Measurements from ENCODE around the gene PPP2R3B. TPM values are rescaled to one million over a fixed set of nuclear protein-coding genes. Genes with fewer than 3 reads are reported as not detected.

PPP2R3B gene
- total RNA-seq, 2 donors from 2014 or later, result 20.6 to 73.2 TPM

GRCh38 chrX:404656-405055 is 17.9 kb upstream of the PPP2R3B start:
- Histone ChIP-seq H3K27me3 (replicated peaks; ENCODE audit: insufficient read depth) (no peaks in the 10 kb centered on the region), H3K36me3 (no peaks in the 10 kb centered on the region), H3K9me3 (no peaks in the 10 kb centered on the region), H3K4me3 (no peak overlapping the region), H3K4me1 (replicated peaks) (no peaks in the 10 kb centered on the region), H3K27ac (no peak overlapping the region)
- WGBS, result 37% methylated on average over 10 of the region's 10 CpGs
- TF ChIP-seq POLR2A (IDR thresholded peaks at IDR 0.05) (no peak), CTCF (IDR thresholded peaks at IDR 0.05) (no peak), POLR2AphosphoS5 (IDR thresholded peaks at IDR 0.05) (no peak)
- DNase-seq (ENCODE audit: low spot score), result no peak
- intact Hi-C loops (cut with DNase I), result no loop called here

DNA sequence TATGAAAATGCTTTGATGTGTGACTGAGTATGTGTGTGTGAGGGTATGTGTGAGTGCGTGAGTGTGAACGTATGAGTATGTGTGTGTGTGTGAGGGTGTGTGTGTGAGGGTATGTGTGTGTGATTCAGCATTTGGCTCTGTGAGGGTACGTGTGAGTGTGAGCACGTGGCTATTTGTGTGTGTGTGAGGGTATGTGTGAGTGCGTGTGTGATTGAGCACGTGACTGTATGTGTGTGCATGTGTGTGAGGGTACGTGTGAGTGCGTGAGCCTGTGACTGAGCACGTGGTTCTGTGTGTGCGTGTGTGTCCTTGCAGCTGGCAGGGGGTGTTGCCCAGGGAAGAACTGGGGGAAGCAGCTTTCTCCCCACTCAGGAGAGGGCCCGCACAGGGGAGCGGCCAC is 16.1 kb upstream of the PPP2R3B start:
- H3K27me3 ChIP-seq (replicated peaks; ENCODE audit: insufficient read depth), result no peaks in the 10 kb centered on the region
- 91% methylated on average over 12 of the region's 12 CpGs for WGBS
- intact Hi-C loops (cut with DNase I), result no loop called here
- no peaks in the 10 kb centered on the region for H3K9me3 ChIP-seq
- H3K4me1 ChIP-seq (replicated peaks), result no peaks in the 10 kb centered on the region
- DNase-seq (ENCODE audit: low spot score), result no peak
- H3K4me3 ChIP-seq, result no peak overlapping the region
- TF ChIP-seq CTCF (IDR thresholded peaks at IDR 0.05), result no peak
- TF ChIP-seq POLR2A (IDR thresholded peaks at IDR 0.05), result no peak
- no peak for TF ChIP-seq POLR2AphosphoS5 (IDR thresholded peaks at IDR 0.05)
- H3K27ac ChIP-seq, result no peak overlapping the region
- no peaks in the 10 kb centered on the region for H3K36me3 ChIP-seq

GRCh38 chrX:400258-400657 is 13.6 kb upstream of the PPP2R3B start:
- Histone ChIP-seq H3K9me3 (no peaks in the 10 kb centered on the region), H3K36me3 (no peaks in the 10 kb centered on the region), H3K27ac (no peak overlapping the region), H3K27me3 (replicated peaks; ENCODE audit: insufficient read depth) (no peaks in the 10 kb centered on the region), H3K4me1 (replicated peaks) (no peaks in the 10 kb centered on the region), H3K4me3 (no peak overlapping the region)
- intact Hi-C loops (cut with DNase I), result no loop called here
- DNase-seq (ENCODE audit: low spot score), result no peak
- 79% methylated on average over 15 of the region's 15 CpGs for WGBS
- no peak for TF ChIP-seq CTCF (IDR thresholded peaks at IDR 0.05)
- no peak for TF ChIP-seq POLR2A (IDR thresholded peaks at IDR 0.05)
- no peak for TF ChIP-seq POLR2AphosphoS5 (IDR thresholded peaks at IDR 0.05)

DNA sequence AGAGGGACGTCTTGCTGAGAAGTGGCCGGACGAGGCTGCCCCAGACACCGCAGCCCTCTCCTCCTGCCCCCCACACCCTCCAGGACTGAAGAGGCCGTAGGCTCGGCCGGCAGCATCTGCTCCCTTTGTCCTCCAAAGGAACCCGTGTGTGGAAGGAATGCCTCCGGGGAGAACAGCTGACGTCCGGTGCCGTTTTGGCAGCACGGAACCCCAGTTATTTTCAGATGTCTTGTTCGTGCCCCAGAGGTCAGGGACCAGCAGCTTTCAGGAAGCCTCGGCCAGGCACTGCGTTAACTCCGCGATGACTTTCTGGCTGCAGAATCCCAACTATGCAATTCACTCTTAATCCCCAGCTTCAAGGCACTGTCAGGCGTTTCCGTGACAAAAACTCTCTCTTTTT is 10.9 kb upstream of the PPP2R3B start:
- H3K9me3 ChIP-seq, result no peaks in the 10 kb centered on the region
- H3K4me3 ChIP-seq, result no peak overlapping the region
- no peaks in the 10 kb centered on the region for H3K36me3 ChIP-seq
- no peaks in the 10 kb centered on the region for H3K4me1 ChIP-seq (replicated peaks)
- TF ChIP-seq CTCF (IDR thresholded peaks at IDR 0.05) (no peak), POLR2AphosphoS5 (IDR thresholded peaks at IDR 0.05) (no peak), POLR2A (IDR thresholded peaks at IDR 0.05) (no peak)
- DNase-seq (ENCODE audit: low spot score), result no peak
- 38% methylated on average over 16 of the region's 20 CpGs for WGBS
- intact Hi-C loops (cut with DNase I), result no loop called here
- H3K27me3 ChIP-seq (replicated peaks; ENCODE audit: insufficient read depth), result no peaks in the 10 kb centered on the region
- no peak overlapping the region for H3K27ac ChIP-seq

GRCh38 chrX:394830-395229 is 8.1 kb upstream of the PPP2R3B start:
- no peak for DNase-seq (ENCODE audit: low spot score)
- Histone ChIP-seq H3K27ac (no peak overlapping the region), H3K4me3 (no peak overlapping the region), H3K27me3 (replicated peaks; ENCODE audit: insufficient read depth) (no peaks in the 10 kb centered on the region), H3K9me3 (no peaks in the 10 kb centered on the region), H3K36me3 (no peaks in the 10 kb centered on the region), H3K4me1 (replicated peaks) (no peaks in the 10 kb centered on the region)
- intact Hi-C loops (cut with DNase I), result no loop called here
- no peak for TF ChIP-seq CTCF (IDR thresholded peaks at IDR 0.05)
- TF ChIP-seq POLR2AphosphoS5 (IDR thresholded peaks at IDR 0.05), result no peak
- 97% methylated on average over 7 of the region's 7 CpGs for WGBS
